Measurements from ENCODE around the gene CYP20A1. TPM values are rescaled to one million over a fixed set of nuclear protein-coding genes. Genes with fewer than 3 reads are reported as not detected.

Gene CYP20A1
- total RNA-seq, 1 donor from 2014 or later, result 17.8 TPM

DNA sequence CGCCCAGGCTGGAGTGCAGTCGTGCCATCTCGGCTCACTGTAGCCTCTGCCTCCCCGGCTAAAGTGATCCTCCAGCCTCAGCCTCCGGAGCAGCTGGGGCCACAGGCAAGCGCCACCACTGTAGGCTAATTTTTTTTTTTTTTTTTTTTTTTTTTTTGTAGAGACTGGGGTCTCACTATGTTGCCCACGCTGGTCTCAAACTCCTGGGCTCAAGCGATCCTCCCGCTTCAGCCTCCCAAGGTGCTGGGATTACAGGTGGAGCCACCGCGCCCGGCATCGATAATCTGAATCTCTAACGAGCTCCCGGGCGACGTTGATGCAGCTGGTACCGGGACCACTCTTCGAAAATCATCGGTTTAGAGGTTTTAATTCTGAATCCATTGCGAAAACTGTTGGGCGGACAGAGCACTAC lies 520 bp upstream of the CYP20A1 start:
- H3K9me3 Mint-ChIP-seq, result no peaks in the 10 kb centered on the region
- H3K4me3 Mint-ChIP-seq, result peak overlapping the region; percentile 95
- Histone ChIP-seq H3F3A (ENCODE audit: low read depth) (peaks cover 25% of the 10 kb centered on the region), H2AFZ (replicated peaks) (peak overlapping the region; percentile 89), H3K4me3 (peak overlapping the region; percentile 77), H3K36me3 (no peaks in the 10 kb centered on the region), H3K9ac (no peak overlapping the region), H3K4me2 (peak overlapping the region; percentile 76), H3K79me2 (ENCODE audit: low read depth) (peaks cover 38% of the 10 kb centered on the region), H3K4me1 (peaks cover 7% of the 10 kb centered on the region), H4K20me1 (ENCODE audit: low read depth) (no peaks in the 10 kb centered on the region), H3K27ac (peak overlapping the region; percentile 94), H3K27me3 (no peaks in the 10 kb centered on the region), H3K9me3 (ENCODE audit: low read depth) (no peaks in the 10 kb centered on the region)
- peak overlapping the region; percentile 93 for H3K27ac Mint-ChIP-seq
- H3K27me3 Mint-ChIP-seq (ENCODE audit: insufficient read depth, low read depth), result peaks cover 9% of the 10 kb centered on the region
- no peak for DNase-seq (ENCODE audit: low spot score)
- H3K36me3 Mint-ChIP-seq, result peaks cover 16% of the 10 kb centered on the region
- TF ChIP-seq EZH2 (IDR thresholded peaks at IDR 0.05), result no peak
- TF ChIP-seq, protein P1, sequence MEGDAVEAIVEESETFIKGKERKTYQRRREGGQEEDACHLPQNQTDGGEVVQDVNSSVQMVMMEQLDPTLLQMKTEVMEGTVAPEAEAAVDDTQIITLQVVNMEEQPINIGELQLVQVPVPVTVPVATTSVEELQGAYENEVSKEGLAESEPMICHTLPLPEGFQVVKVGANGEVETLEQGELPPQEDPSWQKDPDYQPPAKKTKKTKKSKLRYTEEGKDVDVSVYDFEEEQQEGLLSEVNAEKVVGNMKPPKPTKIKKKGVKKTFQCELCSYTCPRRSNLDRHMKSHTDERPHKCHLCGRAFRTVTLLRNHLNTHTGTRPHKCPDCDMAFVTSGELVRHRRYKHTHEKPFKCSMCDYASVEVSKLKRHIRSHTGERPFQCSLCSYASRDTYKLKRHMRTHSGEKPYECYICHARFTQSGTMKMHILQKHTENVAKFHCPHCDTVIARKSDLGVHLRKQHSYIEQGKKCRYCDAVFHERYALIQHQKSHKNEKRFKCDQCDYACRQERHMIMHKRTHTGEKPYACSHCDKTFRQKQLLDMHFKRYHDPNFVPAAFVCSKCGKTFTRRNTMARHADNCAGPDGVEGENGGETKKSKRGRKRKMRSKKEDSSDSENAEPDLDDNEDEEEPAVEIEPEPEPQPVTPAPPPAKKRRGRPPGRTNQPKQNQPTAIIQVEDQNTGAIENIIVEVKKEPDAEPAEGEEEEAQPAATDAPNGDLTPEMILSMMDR (IDR thresholded peaks at IDR 0.05), result no peak
- no peak for TF ChIP-seq EZH2phosphoT487 (IDR thresholded peaks at IDR 0.05)
- H3K4me1 Mint-ChIP-seq, result peaks cover 3% of the 10 kb centered on the region

DNA sequence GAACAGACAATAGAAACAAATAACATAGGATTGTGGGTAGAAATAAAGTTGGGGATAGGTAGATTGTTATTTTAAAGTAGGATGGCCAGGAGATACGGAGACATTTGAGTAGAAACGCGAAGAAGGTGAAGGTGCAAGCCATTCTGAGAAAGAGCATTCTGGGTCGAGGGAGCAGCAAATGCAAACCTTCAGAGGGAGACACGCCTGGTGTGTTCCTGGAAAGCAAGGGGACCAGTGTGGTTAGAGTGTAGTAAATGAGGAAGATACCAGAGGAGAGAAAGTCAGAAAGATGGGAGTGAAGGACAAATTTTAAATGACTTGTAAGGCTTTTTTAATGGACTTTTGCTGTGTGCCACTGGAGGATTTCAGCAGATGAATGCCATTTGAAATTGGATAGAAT lies 1.7 kb downstream of the CYP20A1 start:
- Histone ChIP-seq H3K9ac (no peak overlapping the region), H3K4me2 (peak overlapping the region; percentile 76), H3K4me3 (peak overlapping the region; percentile 77), H4K20me1 (ENCODE audit: low read depth) (no peaks in the 10 kb centered on the region), H3K27ac (no peak overlapping the region), H2AFZ (replicated peaks) (no peak overlapping the region), H3K27me3 (no peaks in the 10 kb centered on the region), H3K9me3 (ENCODE audit: low read depth) (no peaks in the 10 kb centered on the region), H3F3A (ENCODE audit: low read depth) (peaks cover 25% of the 10 kb centered on the region), H3K36me3 (no peaks in the 10 kb centered on the region), H3K4me1 (peaks cover 7% of the 10 kb centered on the region), H3K79me2 (ENCODE audit: low read depth) (peaks cover 47% of the 10 kb centered on the region)
- H3K36me3 Mint-ChIP-seq, result peaks cover 25% of the 10 kb centered on the region
- no peak overlapping the region for H3K27ac Mint-ChIP-seq
- DNase-seq (ENCODE audit: low spot score), result no peak
- peak overlapping the region; percentile 95 for H3K4me3 Mint-ChIP-seq
- no peaks in the 10 kb centered on the region for H3K9me3 Mint-ChIP-seq
- TF ChIP-seq EZH2phosphoT487 (IDR thresholded peaks at IDR 0.05) (no peak), EZH2 (IDR thresholded peaks at IDR 0.05) (no peak)
- TF ChIP-seq, protein P1 (IDR thresholded peaks at IDR 0.05), result no peak
- peaks cover 2% of the 10 kb centered on the region for H3K27me3 Mint-ChIP-seq (ENCODE audit: insufficient read depth, low read depth)
- peaks cover 3% of the 10 kb centered on the region for H3K4me1 Mint-ChIP-seq

DNA sequence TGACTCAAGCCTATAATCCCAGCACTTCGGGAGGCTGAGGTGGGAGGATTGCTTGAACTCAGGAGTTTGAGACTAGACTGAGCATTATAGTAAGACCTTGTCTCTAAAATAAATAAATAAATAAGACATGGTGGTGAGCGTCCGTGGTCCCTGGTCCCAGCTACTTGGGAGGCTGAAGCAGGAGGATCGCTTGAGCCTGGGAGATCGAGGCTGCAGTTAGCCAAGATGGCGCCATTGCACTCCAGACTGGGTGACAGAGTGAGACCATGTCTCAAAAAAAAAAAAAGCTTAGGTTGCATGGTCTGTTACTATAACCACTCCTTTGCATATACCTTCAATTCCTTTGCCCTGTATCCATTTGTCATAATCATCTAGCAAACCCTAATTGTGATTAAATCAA lies 3.7 kb downstream of the CYP20A1 start:
- Histone ChIP-seq H3K4me2 (no peak overlapping the region), H3K27ac (no peak overlapping the region), H3K4me3 (no peak overlapping the region), H3F3A (ENCODE audit: low read depth) (peaks cover 24% of the 10 kb centered on the region), H2AFZ (replicated peaks) (no peak overlapping the region), H3K79me2 (ENCODE audit: low read depth) (peaks cover 51% of the 10 kb centered on the region), H3K27me3 (no peaks in the 10 kb centered on the region), H4K20me1 (ENCODE audit: low read depth) (no peaks in the 10 kb centered on the region), H3K4me1 (peaks cover 7% of the 10 kb centered on the region), H3K9ac (no peak overlapping the region), H3K36me3 (no peaks in the 10 kb centered on the region), H3K9me3 (ENCODE audit: low read depth) (no peaks in the 10 kb centered on the region)
- Mint-ChIP-seq H3K27ac (no peak overlapping the region), H3K4me1 (peaks cover 3% of the 10 kb centered on the region), H3K36me3 (peaks cover 30% of the 10 kb centered on the region), H3K27me3 (ENCODE audit: insufficient read depth, low read depth) (peaks cover 4% of the 10 kb centered on the region), H3K9me3 (no peaks in the 10 kb centered on the region), H3K4me3 (no peak overlapping the region)
- TF ChIP-seq EZH2phosphoT487 (IDR thresholded peaks at IDR 0.05) (no peak), EZH2 (IDR thresholded peaks at IDR 0.05) (no peak)
- TF ChIP-seq, protein P1 (IDR thresholded peaks at IDR 0.05), result no peak
- no peak for DNase-seq (ENCODE audit: low spot score)
